Lower leg skin (tissue), 4 donors: ENCODE data around the gene ACKR2. TPM values are rescaled to one million over a fixed set of nuclear protein-coding genes. Genes with fewer than 3 reads are reported as not detected.

Source experiments
- DNase-seq, 2 donors: peaks; one replicate each; pipeline ENCODE4 v3.0.0-alpha.2; 2019; ENCODE audit warnings: low spot score in 2 of 2
- H3K4me3 ChIP-seq: fragments of 200-600 bp; sonication (generic); 2 replicates; pipeline ENCODE4 v1.5.1; 2017; ENCODE audit warnings: mild to moderate bottlenecking, low read depth; ENCODE audit not compliant: poor library complexity, severe bottlenecking
- CTCF ChIP-seq, 3 donors: fragments of 450-650 bp; IDR thresholded peaks; one replicate each; pipeline ENCODE4 v1.5.1; 2016; ENCODE audit warnings: antibody characterized with exemption in 3 of 3, mild to moderate bottlenecking in 3 of 3, moderate library complexity in 2 of 3
- POLR2A ChIP-seq, 2 donors: fragments of 450-650 bp; IDR thresholded peaks; one replicate each; pipeline ENCODE4 v1.6.1; 2016 to 2017; ENCODE audit warnings: antibody characterized with exemption in 2 of 2, mild to moderate bottlenecking in 1 of 2, moderate library complexity in 1 of 2
- WGBS, 2 donors: methylation state at CpG; one replicate each; pipeline ENCODE4 v1.1.5; 2018; 5-methylcytosine and 5-hydroxymethylcytosine counted together
- intact Hi-C: fragments of 100-400 bp; cut with DNase I; formaldehyde crosslinking; loops from one replicate; pipeline ENCODE4 v1.15.0; 2023; ENCODE audit warnings: low total_unique reads
- total RNA-seq, 4 donors: library from RNA; depleted of rRNA; stranded (reverse); fragments of >200 nt; gene quantifications; one replicate each; pipeline ENCODE4 v1.1.0, GENCODE V29; 2016

ACKR2 gene
- total RNA-seq, 4 donors from 2014 or later = 3.7 to 6.3 (median 4.5) TPM

- H3K4me3 ChIP-seq = no peak overlapping the region
- TF ChIP-seq POLR2A (IDR thresholded peaks at IDR 0.05) (no peak), CTCF (IDR thresholded peaks at IDR 0.05) (no peak)
- 70 to 71% methylated on average over 4 of the region's 4 CpGs for WGBS, 2 donors
- peak in 1 of 2 donors; percentile 74 for DNase-seq
- intact Hi-C loops = no loop called here
Measured at GRCh38 chr3:42855547-42856380, 46.5 kb downstream of the ACKR2 start.

DNA sequence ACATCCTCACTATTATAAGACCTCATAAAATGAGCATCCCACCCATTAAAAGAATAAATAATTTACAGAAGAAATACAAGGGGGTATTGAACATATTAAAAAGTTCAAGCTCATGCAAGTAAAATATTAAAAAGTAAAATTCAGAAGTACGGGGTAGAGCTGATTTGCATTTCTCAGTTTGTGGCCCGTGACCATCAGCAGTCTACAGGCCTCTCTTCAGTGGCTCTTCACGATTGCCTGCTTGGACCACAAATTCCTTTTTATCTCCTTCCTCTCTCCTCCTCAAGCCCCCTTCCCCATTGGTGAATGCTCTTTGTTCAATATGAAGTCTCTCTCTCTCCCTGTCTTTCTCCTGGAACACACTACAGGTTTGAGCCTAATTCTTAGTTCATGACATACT, 47.3 kb downstream of the ACKR2 start:
- WGBS, 2 donors = 89 to 94% methylated on average over 3 of the region's 3 CpGs
- H3K4me3 ChIP-seq = no peak overlapping the region
- no peak for TF ChIP-seq CTCF (IDR thresholded peaks at IDR 0.05)
- no peak for TF ChIP-seq POLR2A (IDR thresholded peaks at IDR 0.05)
- intact Hi-C loops = no loop called here
- DNase-seq = no peak

DNA sequence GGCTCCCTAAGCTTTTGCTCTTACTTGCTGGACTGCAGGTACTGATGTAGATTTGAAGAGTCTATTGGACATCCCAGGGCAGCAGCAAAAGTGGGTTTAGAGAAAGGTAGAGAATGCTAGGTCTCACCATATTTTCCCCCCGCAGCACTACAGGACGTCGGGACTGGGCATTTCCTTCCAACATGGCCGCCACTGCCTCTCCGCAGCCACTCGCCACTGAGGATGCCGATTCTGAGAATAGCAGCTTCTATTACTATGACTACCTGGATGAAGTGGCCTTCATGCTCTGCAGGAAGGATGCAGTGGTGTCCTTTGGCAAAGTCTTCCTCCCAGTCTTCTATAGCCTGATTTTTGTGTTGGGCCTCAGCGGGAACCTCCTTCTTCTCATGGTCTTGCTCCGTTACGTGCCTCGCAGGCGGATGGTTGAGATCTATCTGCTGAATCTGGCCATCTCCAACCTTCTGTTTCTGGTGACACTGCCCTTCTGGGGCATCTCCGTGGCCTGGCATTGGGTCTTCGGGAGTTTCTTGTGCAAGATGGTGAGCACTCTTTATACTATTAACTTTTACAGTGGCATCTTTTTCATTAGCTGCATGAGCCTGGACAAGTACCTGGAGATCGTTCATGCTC, 55.2 kb downstream of the ACKR2 start:
- WGBS, 2 donors = 94 to 95% methylated on average over 15 of the region's 15 CpGs
- intact Hi-C loops = no loop called here
- TF ChIP-seq POLR2A (IDR thresholded peaks at IDR 0.05) (no peak), CTCF (IDR thresholded peaks at IDR 0.05) (no peak)
- H3K4me3 ChIP-seq = no peak overlapping the region
- DNase-seq = peak in 1 of 2 donors; percentile 63

- intact Hi-C loops = no loop called here
- no peak for DNase-seq
- no peak overlapping the region for H3K4me3 ChIP-seq
- 96 to 97% methylated on average over 8 of the region's 8 CpGs for WGBS, 2 donors
- TF ChIP-seq CTCF (IDR thresholded peaks at IDR 0.05) (no peak), POLR2A (IDR thresholded peaks at IDR 0.05) (no peak)
Measured at GRCh38 chr3:42865256-42865655, 56.0 kb downstream of the ACKR2 start.

- intact Hi-C loops = no loop called here
- TF ChIP-seq CTCF (IDR thresholded peaks at IDR 0.05) (no peak), POLR2A (IDR thresholded peaks at IDR 0.05) (no peak)
- no peak overlapping the region for H3K4me3 ChIP-seq
- DNase-seq = no peak
- WGBS, 2 donors = 93 to 96% methylated on average over 7 of the region's 7 CpGs
Measured at GRCh38 chr3:42867138-42867537, 57.9 kb downstream of the ACKR2 start.
